Endothelial cell (in vitro differentiated cells): Measurements from ENCODE around the gene VDR. TPM values are rescaled to one million over a fixed set of nuclear protein-coding genes. Genes with fewer than 3 reads are reported as not detected.
A peak's percentile ranks its signal among the peaks of the same experiment; 100 is the strongest.

Experiments
- DNase-seq: peaks from one replicate; pipeline ENCODE4 v3.0.0; 2021; ENCODE audit warnings: low spot score
- H3K27ac Mint-ChIP-seq: one replicate; pipeline ENCODE4 v1.8.0; 2021; ENCODE audit warnings: mixed read lengths, inconsistent platforms; ENCODE audit not compliant: unreplicated experiment
- H3K27me3 Mint-ChIP-seq: one replicate; pipeline ENCODE4 v1.8.0; 2021; ENCODE audit warnings: mild to moderate bottlenecking, moderate library complexity, mixed read lengths, inconsistent platforms; ENCODE audit not compliant: unreplicated experiment
- H3K36me3 Mint-ChIP-seq: one replicate; pipeline ENCODE4 v1.8.0; 2021; ENCODE audit warnings: mild to moderate bottlenecking, low read depth, mixed read lengths, inconsistent platforms; ENCODE audit not compliant: unreplicated experiment
- H3K4me1 Mint-ChIP-seq: one replicate; pipeline ENCODE4 v1.8.0; 2021; ENCODE audit warnings: mild to moderate bottlenecking, mixed read lengths, inconsistent platforms; ENCODE audit not compliant: unreplicated experiment
- H3K4me3 Mint-ChIP-seq: one replicate; pipeline ENCODE4 v1.8.0; 2021; ENCODE audit warnings: mild to moderate bottlenecking, mixed read lengths, inconsistent platforms; ENCODE audit not compliant: unreplicated experiment
- H3K9me3 Mint-ChIP-seq: one replicate; pipeline ENCODE4 v1.8.0; 2021; ENCODE audit warnings: mixed read lengths, inconsistent platforms; ENCODE audit not compliant: unreplicated experiment
- CTCF ChIP-seq: fragments of 200-600 bp; sonication (generic); IDR thresholded peaks from one replicate; pipeline ENCODE4 v1.5.0; 2021; ENCODE audit warnings: antibody characterized with exemption; ENCODE audit not compliant: unreplicated experiment
- total RNA-seq: library from RNA; stranded (reverse); fragmentation: NEBNext Ultra II Directional; extraction: Animal tissue kit (Norgen Biotek cat#: 25700); gene quantifications from one replicate; pipeline ENCODE4 v1.2.1, GENCODE V29; 2021; ENCODE audit not compliant: unreplicated experiment

Gene VDR
- total RNA-seq, 1 donor from 2014 or later: 2.3 TPM

GRCh38 chr12:47881826-47882427 is 22.9 kb downstream of the VDR start:
- H3K4me3 Mint-ChIP-seq: no peak overlapping the region
- H3K27ac Mint-ChIP-seq: no peak overlapping the region
- DNase-seq: no peak
- H3K27me3 Mint-ChIP-seq: peaks cover 3% of the 10 kb centered on the region
- H3K36me3 Mint-ChIP-seq: peaks cover 12% of the 10 kb centered on the region
- no peak for TF ChIP-seq CTCF
- no peaks in the 10 kb centered on the region for H3K9me3 Mint-ChIP-seq
- peaks cover 20% of the 10 kb centered on the region for H3K4me1 Mint-ChIP-seq

- peaks cover 15% of the 10 kb centered on the region for H3K36me3 Mint-ChIP-seq
- no peaks in the 10 kb centered on the region for H3K9me3 Mint-ChIP-seq
- no peak for TF ChIP-seq CTCF
- H3K27me3 Mint-ChIP-seq: peaks cover 3% of the 10 kb centered on the region
- DNase-seq: no peak
- no peak overlapping the region for H3K4me3 Mint-ChIP-seq
- peaks cover 20% of the 10 kb centered on the region for H3K4me1 Mint-ChIP-seq
- H3K27ac Mint-ChIP-seq: no peak overlapping the region
Measured at GRCh38 chr12:47881051-47881450, 23.7 kb downstream of the VDR start.

- Mint-ChIP-seq H3K36me3 (peaks cover 15% of the 10 kb centered on the region), H3K27ac (no peak overlapping the region), H3K4me1 (peaks cover 20% of the 10 kb centered on the region), H3K4me3 (no peak overlapping the region), H3K9me3 (no peaks in the 10 kb centered on the region), H3K27me3 (peaks cover 3% of the 10 kb centered on the region)
- DNase-seq: no peak
- TF ChIP-seq CTCF: no peak
Measured at GRCh38 chr12:47878918-47879481, 25.8 kb downstream of the VDR start.

- no peak for TF ChIP-seq CTCF
- Mint-ChIP-seq H3K36me3 (peaks cover 15% of the 10 kb centered on the region), H3K4me1 (peaks cover 17% of the 10 kb centered on the region), H3K27ac (peak overlapping the region; percentile 44), H3K27me3 (peaks cover 2% of the 10 kb centered on the region), H3K9me3 (no peaks in the 10 kb centered on the region), H3K4me3 (peak overlapping the region; percentile 27)
- no peak for DNase-seq
Measured at GRCh38 chr12:47878293-47878917, 26.4 kb downstream of the VDR start.

GRCh38 chr12:47877081-47877480 is 27.7 kb downstream of the VDR start:
- peaks cover 15% of the 10 kb centered on the region for H3K36me3 Mint-ChIP-seq
- H3K4me1 Mint-ChIP-seq: peaks cover 10% of the 10 kb centered on the region
- H3K27me3 Mint-ChIP-seq: no peaks in the 10 kb centered on the region
- H3K27ac Mint-ChIP-seq: no peak overlapping the region
- H3K9me3 Mint-ChIP-seq: no peaks in the 10 kb centered on the region
- peak overlapping the region; percentile 27 for H3K4me3 Mint-ChIP-seq
- no peak for DNase-seq
- no peak for TF ChIP-seq CTCF
